Thoracic aorta (tissue), 2 donors: ENCODE measurements around the gene CARHSP1. TPM values are rescaled to one million over a fixed set of nuclear protein-coding genes. Genes with fewer than 3 reads are reported as not detected.

ENCODE experiments used
- ATAC-seq: fragments of 150-250 bp; one replicate; pipeline ENCODE4 v1.8.0; 2017; ENCODE audit warnings: low read depth; ENCODE audit not compliant: insufficient number of reproducible peaks, low FRiP score
- DNase-seq: peaks from one replicate; pipeline ENCODE4 v3.0.0-alpha.2; 2020; ENCODE audit warnings: low spot score
- H3K27ac ChIP-seq, 2 donors: fragments of 200-600 bp; sonication (generic); 1 replicate in 1 of 2; 2 replicates in 1 of 2; pipeline ENCODE4 v1.5.1; 2016; ENCODE audit warnings: mild to moderate bottlenecking in 2 of 2, moderate library complexity in 2 of 2
- H3K27me3 ChIP-seq: fragments of 200-600 bp; sonication (generic); replicated peaks from 2 replicates; pipeline ENCODE4 v1.6.0; 2016; ENCODE audit warnings: mild to moderate bottlenecking; ENCODE audit not compliant: insufficient read depth
- H3K36me3 ChIP-seq: fragments of 200-600 bp; sonication (generic); one replicate; pipeline ENCODE4 v1.5.1; 2016
- H3K4me1 ChIP-seq, 2 donors: fragments of 200-600 bp; sonication (generic); 1 replicate in 1 of 2; 2 replicates in 1 of 2; pipeline versions ENCODE4 v1.5.1 to v1.6.0; 2016; ENCODE audit warnings: low read depth in 2 of 2, mild to moderate bottlenecking in 1 of 2; ENCODE audit not compliant: control insufficient read depth in 1 of 2
- H3K4me3 ChIP-seq: fragments of 200-600 bp; sonication (generic); 2 replicates; pipeline ENCODE4 v1.5.1; 2016; ENCODE audit warnings: mild to moderate bottlenecking
- H3K9me3 ChIP-seq: fragments of 200-600 bp; sonication (generic); 2 replicates; pipeline ENCODE4 v1.5.1; 2016
- total RNA-seq, 2 donors: library from RNA; depleted of rRNA; stranded (reverse); fragments of >200 nt; gene quantifications; one replicate each; pipeline versions ENCODE4 v1.1.0 to v1.2.3, GENCODE V29; 2016
- TF ChIP-seq, protein P1 (sequence below): fragments of 200-600 bp; sonication (generic); IDR thresholded peaks from one replicate; pipeline ENCODE4 v1.5.1; 2019; ENCODE audit warnings: antibody characterized with exemption

The CARHSP1 gene
- total RNA-seq, 2 donors from 2014 or later, result 62.7 to 100 TPM

DNA sequence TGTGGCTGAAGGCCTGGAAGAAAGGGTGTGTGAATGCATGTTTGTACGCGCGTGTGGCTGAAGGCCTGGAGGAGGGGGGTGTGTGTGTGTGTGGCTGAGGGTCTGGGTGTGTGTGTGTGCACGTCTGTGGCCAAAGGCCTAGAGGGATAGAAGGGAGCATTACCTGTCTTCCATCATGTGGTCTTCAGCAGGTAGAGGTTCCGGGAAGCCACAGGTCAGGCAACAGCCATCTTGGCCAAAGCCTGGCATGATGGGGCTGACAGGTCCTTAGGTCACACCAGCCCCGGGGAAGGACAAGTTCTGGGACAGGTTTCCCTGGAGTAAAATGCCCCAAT lies 18.6 kb upstream of the CARHSP1 start:
- no peak for ATAC-seq
- Histone ChIP-seq H3K4me3 (no peak overlapping the region), H3K9me3 (no peaks in the 10 kb centered on the region), H3K4me1 (peaks cover 0 to 10% of the 10 kb centered on the region in 2 donors), H3K27ac (no peak overlapping the region), H3K36me3 (peaks cover 16% of the 10 kb centered on the region), H3K27me3 (no peaks in the 10 kb centered on the region)
- no peak for DNase-seq
- TF ChIP-seq, protein P1, sequence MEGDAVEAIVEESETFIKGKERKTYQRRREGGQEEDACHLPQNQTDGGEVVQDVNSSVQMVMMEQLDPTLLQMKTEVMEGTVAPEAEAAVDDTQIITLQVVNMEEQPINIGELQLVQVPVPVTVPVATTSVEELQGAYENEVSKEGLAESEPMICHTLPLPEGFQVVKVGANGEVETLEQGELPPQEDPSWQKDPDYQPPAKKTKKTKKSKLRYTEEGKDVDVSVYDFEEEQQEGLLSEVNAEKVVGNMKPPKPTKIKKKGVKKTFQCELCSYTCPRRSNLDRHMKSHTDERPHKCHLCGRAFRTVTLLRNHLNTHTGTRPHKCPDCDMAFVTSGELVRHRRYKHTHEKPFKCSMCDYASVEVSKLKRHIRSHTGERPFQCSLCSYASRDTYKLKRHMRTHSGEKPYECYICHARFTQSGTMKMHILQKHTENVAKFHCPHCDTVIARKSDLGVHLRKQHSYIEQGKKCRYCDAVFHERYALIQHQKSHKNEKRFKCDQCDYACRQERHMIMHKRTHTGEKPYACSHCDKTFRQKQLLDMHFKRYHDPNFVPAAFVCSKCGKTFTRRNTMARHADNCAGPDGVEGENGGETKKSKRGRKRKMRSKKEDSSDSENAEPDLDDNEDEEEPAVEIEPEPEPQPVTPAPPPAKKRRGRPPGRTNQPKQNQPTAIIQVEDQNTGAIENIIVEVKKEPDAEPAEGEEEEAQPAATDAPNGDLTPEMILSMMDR, result no peak

DNA sequence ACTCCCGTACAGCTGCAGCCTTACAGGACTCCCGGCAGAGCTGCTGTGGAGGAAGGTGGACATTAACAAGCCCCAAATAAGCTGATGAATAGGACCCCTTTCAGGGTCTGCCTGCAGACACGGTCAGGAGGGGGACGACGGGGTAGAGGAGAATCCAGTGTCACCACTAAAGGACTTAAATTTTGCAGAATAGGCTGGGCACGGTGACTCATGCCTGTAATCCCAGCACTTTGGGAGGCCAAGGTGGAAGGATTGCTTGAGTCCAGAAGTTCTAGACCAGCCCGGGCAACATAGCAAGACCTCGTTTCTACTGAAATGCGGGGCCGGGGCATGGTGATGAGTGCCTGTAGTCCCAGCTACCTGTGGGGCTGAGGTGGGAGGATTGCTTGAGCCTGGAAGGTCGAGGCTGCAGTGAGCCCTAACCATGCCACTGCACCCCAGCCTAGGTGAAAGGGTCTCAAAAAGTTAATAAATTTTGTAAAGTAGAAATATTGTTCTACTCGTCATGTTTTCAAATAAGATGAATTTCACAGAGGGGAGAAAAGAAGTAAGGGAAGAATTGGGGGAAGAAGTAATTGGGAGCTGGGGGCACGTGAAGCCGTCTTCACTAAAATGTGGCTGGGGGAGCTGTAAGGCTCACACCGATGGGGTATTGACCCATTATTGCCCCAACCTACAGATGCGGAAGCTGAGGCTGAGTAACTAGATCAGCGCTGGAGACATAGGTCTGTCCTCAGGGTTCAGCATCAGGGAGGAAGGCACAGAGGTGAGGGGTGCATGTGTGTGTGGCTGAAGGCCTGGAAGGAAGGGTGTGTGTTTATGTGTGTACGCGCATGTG lies 18.0 kb upstream of the CARHSP1 start:
- no peak overlapping the region for H3K27ac ChIP-seq
- ATAC-seq (no peak), DNase-seq (no peak)
- no peak overlapping the region for H3K4me3 ChIP-seq
- peaks cover 12% of the 10 kb centered on the region for H3K36me3 ChIP-seq
- H3K4me1 ChIP-seq, result peaks cover 0 to 10% of the 10 kb centered on the region in 2 donors
- H3K9me3 ChIP-seq, result no peaks in the 10 kb centered on the region
- TF ChIP-seq, protein P1, result no peak
- no peaks in the 10 kb centered on the region for H3K27me3 ChIP-seq

DNA sequence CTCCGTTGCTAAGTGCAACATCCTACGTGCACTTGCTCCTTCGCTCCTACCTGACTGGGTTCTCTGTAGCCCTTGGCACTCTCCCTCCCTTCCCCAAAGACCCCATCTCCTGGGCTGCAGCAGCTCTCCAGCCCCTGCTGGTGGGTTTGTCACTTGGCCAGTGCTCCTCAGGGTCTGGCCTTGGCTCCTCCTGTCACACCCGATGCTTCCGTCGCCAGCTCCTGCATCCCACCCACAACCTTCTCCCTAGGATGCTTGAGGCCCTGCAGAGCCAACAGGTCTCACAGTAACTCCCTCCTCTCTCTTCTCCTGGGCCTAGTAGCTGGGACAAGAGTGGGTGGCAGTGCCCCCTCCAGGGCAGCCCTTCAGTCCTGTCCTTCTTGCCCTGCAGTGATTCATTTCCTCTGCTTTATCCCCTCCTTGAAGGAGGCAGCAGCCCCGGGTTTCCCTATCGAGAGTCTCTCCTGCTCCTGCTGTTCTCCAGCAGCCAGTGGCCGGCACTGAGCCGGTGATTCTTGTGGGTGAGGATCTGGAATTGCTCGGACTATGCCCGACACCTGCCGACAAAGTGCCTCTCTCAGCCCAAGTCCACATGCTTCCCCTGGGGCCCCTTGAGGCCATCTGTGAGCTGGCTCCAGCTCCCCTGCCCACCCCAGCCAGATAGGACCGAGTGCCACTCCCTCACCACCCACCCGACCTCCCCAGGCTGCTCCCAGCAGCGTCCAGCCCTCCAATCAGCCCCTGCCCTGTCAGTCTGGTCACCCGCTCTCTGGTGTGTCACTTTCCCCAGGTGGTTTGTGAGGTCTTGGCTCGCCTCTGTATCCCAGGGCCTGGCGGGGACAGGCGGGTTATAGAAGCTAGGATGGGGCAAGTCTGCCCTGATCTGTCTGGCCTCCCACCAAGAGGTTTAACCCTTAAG lies 17.1 kb upstream of the CARHSP1 start:
- no peak overlapping the region for H3K27ac ChIP-seq
- H3K4me3 ChIP-seq, result no peak overlapping the region
- TF ChIP-seq, protein P1, result no peak
- H3K27me3 ChIP-seq, result no peaks in the 10 kb centered on the region
- H3K4me1 ChIP-seq, result peaks cover 0 to 10% of the 10 kb centered on the region in 2 donors
- ATAC-seq (no peak), DNase-seq (no peak)
- H3K9me3 ChIP-seq, result no peaks in the 10 kb centered on the region
- peaks cover 4% of the 10 kb centered on the region for H3K36me3 ChIP-seq

DNA sequence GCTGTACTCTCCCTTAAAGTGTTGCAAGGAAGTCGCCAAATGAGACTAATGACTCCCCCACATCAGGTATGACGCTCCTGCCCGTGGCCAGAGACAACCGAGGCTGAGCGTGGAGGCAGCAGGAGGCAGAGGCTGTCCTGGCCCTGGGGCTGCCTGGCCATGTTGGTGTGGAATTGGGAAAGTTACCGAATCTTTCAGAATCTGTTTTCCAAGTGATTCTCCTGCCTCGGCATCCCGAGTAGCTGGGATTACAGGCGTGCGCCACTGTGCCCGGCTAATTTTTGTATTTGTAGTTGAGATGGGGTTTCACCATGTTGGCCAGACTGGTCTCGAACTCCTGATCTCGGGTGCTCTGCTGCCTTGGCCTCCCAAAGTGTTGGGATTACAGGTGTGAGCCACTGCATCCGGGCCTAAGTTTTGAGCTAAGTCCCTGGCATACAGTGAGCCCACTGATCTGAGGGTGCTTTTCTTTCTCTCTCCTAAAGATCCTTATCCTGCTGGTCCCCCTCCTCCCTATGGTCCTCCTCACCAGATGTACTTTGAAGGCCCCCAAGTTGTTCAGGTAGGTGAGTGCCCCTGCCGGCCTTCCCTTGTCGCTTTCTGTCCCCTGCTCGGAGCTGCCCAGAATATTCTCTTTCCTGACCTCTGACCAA lies 14.0 kb upstream of the CARHSP1 start:
- ATAC-seq (no peak), DNase-seq (no peak)
- Histone ChIP-seq H3K27ac (no peak overlapping the region), H3K9me3 (no peaks in the 10 kb centered on the region), H3K27me3 (no peaks in the 10 kb centered on the region), H3K4me1 (peaks cover 0 to 14% of the 10 kb centered on the region in 2 donors), H3K36me3 (no peaks in the 10 kb centered on the region), H3K4me3 (no peak overlapping the region)
- TF ChIP-seq, protein P1, result no peak
